K562 (cell line): ENCODE measurements around the gene OCA2.

Experiments used
- JUNB ChIP-seq: fragments of 450-650 bp; formaldehyde crosslinking; conservative IDR thresholded peaks from 2 replicates; pipeline ENCODE4 v1.4.0; 2020; ENCODE audit warnings: mild to moderate bottlenecking
- YY1 ChIP-seq, 3 experiments: IDR thresholded peaks; 2 replicates each; pipeline ENCODE4 v1.6.1; 2011; ENCODE audit warnings: low read length in 2 of 3, mild to moderate bottlenecking in 2 of 3, moderate library complexity in 2 of 3, borderline replicate concordance in 1 of 3, control low read depth in 1 of 3, low read depth in 1 of 3; ENCODE audit not compliant: insufficient read depth in 3 of 3, insufficient replicate concordance in 2 of 3, control insufficient read depth in 1 of 3, insufficient read length in 1 of 3; ENCODE audit errors: extremely low read depth in 1 of 3
- TF ChIP-seq, protein P1 (sequence below): sonication (generic); formaldehyde crosslinking; IDR thresholded peaks from 2 replicates; pipeline ENCODE4 v1.5.0; 2020; ENCODE audit warnings: missing genetic modification reagents

- TF ChIP-seq, protein P1, sequence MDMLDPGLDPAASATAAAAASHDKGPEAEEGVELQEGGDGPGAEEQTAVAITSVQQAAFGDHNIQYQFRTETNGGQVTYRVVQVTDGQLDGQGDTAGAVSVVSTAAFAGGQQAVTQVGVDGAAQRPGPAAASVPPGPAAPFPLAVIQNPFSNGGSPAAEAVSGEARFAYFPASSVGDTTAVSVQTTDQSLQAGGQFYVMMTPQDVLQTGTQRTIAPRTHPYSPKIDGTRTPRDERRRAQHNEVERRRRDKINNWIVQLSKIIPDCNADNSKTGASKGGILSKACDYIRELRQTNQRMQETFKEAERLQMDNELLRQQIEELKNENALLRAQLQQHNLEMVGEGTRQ (CRISPR knock-in tag): no peak
- TF ChIP-seq JUNB (CRISPR knock-in tag) (no peak), YY1 (IDR thresholded peaks at IDR 0.05; ENCODE audit: borderline replicate concordance in 1 of 3, control insufficient read depth in 1 of 3, extremely low read depth in 1 of 3, insufficient read depth in 3 of 3, insufficient read length in 1 of 3, insufficient replicate concordance in 2 of 3, low read depth in 1 of 3, low read length in 2 of 3) (no peak)
Observed at GRCh38 chr15:27873039-27873438, 226.1 kb downstream of the OCA2 start.
